ENCODE data around the gene UBE2E2. TPM values are rescaled to one million over a fixed set of nuclear protein-coding genes. Genes with fewer than 3 reads are reported as not detected.
A peak's percentile ranks its signal among the peaks of the same experiment; 100 is the strongest.

The UBE2E2 gene
- total RNA-seq, 1 experiment from 2014 or later = 45.0 TPM

GRCh38 chr3:23549148-23549910, 346.2 kb downstream of the UBE2E2 start:
- H3K4me3 ChIP-seq = no peak overlapping the region
- DNase-seq (ENCODE audit: low read depth in 1 of 2, low spot score in 2 of 2) = no peak
- no peaks in the 10 kb centered on the region for H3K27me3 ChIP-seq (replicated peaks)

DNA sequence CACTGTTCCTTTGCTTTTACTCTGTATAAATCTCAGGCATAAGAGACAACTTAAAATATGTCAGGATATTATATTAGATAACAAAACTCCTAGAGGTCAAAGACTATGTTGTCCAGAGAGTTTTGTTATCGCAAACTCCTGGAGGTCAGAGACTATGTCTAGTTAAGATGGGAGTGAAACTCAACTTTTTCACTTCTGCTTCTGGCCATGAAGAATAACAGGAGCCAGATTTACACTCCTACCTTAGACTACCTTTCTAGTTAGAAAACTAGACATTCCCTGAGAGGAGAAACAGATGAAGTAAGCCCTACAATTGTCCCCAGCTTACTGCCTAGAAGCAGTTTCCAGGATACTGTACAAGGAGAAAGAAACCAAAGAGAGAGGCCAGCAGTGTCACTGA, 347.3 kb downstream of the UBE2E2 start:
- DNase-seq (ENCODE audit: low read depth in 1 of 2, low spot score in 2 of 2) = no peak
- peaks cover 26% of the 10 kb centered on the region for H3K4me1 ChIP-seq (replicated peaks)
- H3K27ac ChIP-seq = no peak overlapping the region

More at GRCh38 chr3:23549148-23549910, 346.2 kb downstream of the UBE2E2 start:
- Histone ChIP-seq H3K36me3 (0 out of 2 replicates have a peak, but pooled peaks cover 3% of the 10 kb centered on the region), H3K9me3 (replicated peaks) (no peaks in the 10 kb centered on the region), H3K27ac (no peak overlapping the region), H3K4me1 (replicated peaks) (peaks cover 30% of the 10 kb centered on the region)

DNA sequence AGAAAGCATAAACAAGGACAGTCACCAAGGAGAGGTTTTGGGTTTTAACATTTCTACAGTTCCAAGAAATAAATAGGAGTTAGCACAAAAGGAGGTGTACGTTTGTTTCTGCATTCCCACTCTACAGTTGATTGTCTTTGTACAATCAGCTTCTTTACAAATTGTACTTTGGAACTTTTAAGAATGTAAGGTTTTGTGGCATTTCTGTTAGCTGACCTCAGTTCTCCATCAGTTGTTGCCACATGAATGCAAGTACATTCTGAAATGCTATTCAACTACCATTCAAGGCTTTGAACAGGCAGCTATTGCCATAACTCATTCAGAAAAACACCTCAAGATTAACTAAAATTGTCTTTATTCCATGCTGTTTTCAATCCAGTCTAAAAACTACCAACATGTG, 349.4 kb downstream of the UBE2E2 start:
- Histone ChIP-seq H3K36me3 (0 out of 2 replicates have a peak, but pooled peaks cover 3% of the 10 kb centered on the region), H3K9me3 (replicated peaks) (no peaks in the 10 kb centered on the region), H3K27me3 (replicated peaks) (no peaks in the 10 kb centered on the region), H3K4me3 (no peak overlapping the region), H3K27ac (no peak overlapping the region), H3K4me1 (replicated peaks) (peaks cover 14% of the 10 kb centered on the region)
- no peak for DNase-seq (ENCODE audit: low read depth in 1 of 2, low spot score in 2 of 2)

More for the DNA sequence above, 347.3 kb downstream of the UBE2E2 start:
- no peak overlapping the region for H3K4me3 ChIP-seq
- 0 out of 2 replicates have a peak, but pooled peaks cover 3% of the 10 kb centered on the region for H3K36me3 ChIP-seq
- H3K27me3 ChIP-seq (replicated peaks) = no peaks in the 10 kb centered on the region
- no peaks in the 10 kb centered on the region for H3K9me3 ChIP-seq (replicated peaks)

GRCh38 chr3:23553353-23553752, 350.2 kb downstream of the UBE2E2 start:
- Histone ChIP-seq H3K27ac (no peak overlapping the region), H3K36me3 (0 out of 2 replicates have a peak, but pooled peaks cover 3% of the 10 kb centered on the region), H3K9me3 (replicated peaks) (no peaks in the 10 kb centered on the region), H3K27me3 (replicated peaks) (no peaks in the 10 kb centered on the region), H3K4me3 (no peak overlapping the region), H3K4me1 (replicated peaks) (peaks cover 12% of the 10 kb centered on the region)
- DNase-seq (ENCODE audit: low read depth in 1 of 2, low spot score in 2 of 2) = no peak

- DNase-seq (ENCODE audit: low read depth in 1 of 2, low spot score in 2 of 2) = peak in 1 of 2 experiments; percentile 61
- H3K36me3 ChIP-seq = no peaks in the 10 kb centered on the region
- H3K4me3 ChIP-seq = no peak overlapping the region
- H3K9me3 ChIP-seq (replicated peaks) = no peaks in the 10 kb centered on the region
- no peaks in the 10 kb centered on the region for H3K27me3 ChIP-seq (replicated peaks)
- H3K4me1 ChIP-seq (replicated peaks) = peaks cover 27% of the 10 kb centered on the region
- no peak overlapping the region for H3K27ac ChIP-seq
These were observed 362.1 kb downstream of the UBE2E2 start for GRCh38 chr3:23565041-23565775.

- Histone ChIP-seq H3K27ac (no peak overlapping the region), H3K27me3 (replicated peaks) (no peaks in the 10 kb centered on the region), H3K9me3 (replicated peaks) (no peaks in the 10 kb centered on the region), H3K4me3 (no peak overlapping the region), H3K4me1 (replicated peaks) (peaks cover 27% of the 10 kb centered on the region), H3K36me3 (no peaks in the 10 kb centered on the region)
- no peak for DNase-seq (ENCODE audit: low read depth in 1 of 2, low spot score in 2 of 2)
These were observed 363.4 kb downstream of the UBE2E2 start for GRCh38 chr3:23566499-23566898.

DNA sequence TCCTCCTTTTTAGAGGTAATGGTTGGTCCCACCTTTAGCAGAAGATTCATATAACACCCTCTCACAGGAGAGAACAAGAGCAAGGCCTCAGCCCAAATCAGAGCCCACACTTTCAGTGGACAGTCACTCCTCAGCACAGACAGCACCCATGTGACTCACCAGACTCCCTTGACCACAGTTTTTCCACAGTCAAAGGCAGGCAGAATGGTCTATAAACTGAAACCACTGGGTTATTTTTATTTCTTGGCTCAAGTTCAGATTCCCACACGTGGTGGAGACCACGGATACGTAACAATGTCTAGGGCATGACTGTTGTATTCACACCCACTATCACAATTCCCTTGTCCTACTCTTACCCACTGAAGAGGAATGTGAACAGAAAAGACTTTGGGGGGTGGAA, 364.8 kb downstream of the UBE2E2 start:
- H3K27ac ChIP-seq = peak overlapping the region; percentile 52; the same call in 1 of the 2 replicates

DNA sequence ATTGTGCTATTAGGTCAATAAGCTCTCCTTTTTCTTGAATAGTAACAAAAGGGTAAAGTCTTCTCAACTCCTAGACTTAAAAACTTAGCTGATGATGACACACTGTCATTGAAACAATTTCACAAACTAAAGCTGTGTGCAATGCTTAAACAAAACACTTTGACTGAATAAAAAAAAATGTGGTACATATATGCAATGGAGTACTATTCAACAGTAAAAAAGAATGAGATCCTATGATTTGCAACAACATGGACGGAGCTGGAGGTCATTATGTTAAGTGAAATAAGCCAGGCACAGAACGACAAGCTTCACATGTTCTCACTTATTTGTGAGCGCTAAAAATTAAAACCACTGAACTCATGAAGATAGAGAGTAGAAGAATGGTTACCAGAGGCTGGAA, 370.7 kb downstream of the UBE2E2 start:
- Histone ChIP-seq H3K4me3 (no peak overlapping the region), H3K4me1 (replicated peaks) (no peaks in the 10 kb centered on the region), H3K27me3 (replicated peaks) (no peaks in the 10 kb centered on the region), H3K27ac (no peak overlapping the region), H3K9me3 (replicated peaks) (no peaks in the 10 kb centered on the region), H3K36me3 (no peaks in the 10 kb centered on the region)
- DNase-seq (ENCODE audit: low read depth in 1 of 2, low spot score in 2 of 2) = no peak

More for the DNA sequence above, 364.8 kb downstream of the UBE2E2 start:
- Histone ChIP-seq H3K9me3 (replicated peaks) (no peaks in the 10 kb centered on the region), H3K36me3 (no peaks in the 10 kb centered on the region), H3K4me3 (no peak overlapping the region), H3K27me3 (replicated peaks) (no peaks in the 10 kb centered on the region), H3K4me1 (replicated peaks) (peaks cover 27% of the 10 kb centered on the region)
- DNase-seq (ENCODE audit: low read depth in 1 of 2, low spot score in 2 of 2) = peak; percentile 81 to 87

GRCh38 chr3:23574822-23575315, 371.7 kb downstream of the UBE2E2 start:
- no peak for DNase-seq (ENCODE audit: low read depth in 1 of 2, low spot score in 2 of 2)
- no peaks in the 10 kb centered on the region for H3K9me3 ChIP-seq (replicated peaks)
- peaks cover 1% of the 10 kb centered on the region; the same call in 1 of the 2 replicates for H3K4me1 ChIP-seq (replicated peaks)
- no peaks in the 10 kb centered on the region for H3K27me3 ChIP-seq (replicated peaks)
- H3K4me3 ChIP-seq = no peak overlapping the region
- no peaks in the 10 kb centered on the region for H3K36me3 ChIP-seq
- no peak overlapping the region for H3K27ac ChIP-seq

DNA sequence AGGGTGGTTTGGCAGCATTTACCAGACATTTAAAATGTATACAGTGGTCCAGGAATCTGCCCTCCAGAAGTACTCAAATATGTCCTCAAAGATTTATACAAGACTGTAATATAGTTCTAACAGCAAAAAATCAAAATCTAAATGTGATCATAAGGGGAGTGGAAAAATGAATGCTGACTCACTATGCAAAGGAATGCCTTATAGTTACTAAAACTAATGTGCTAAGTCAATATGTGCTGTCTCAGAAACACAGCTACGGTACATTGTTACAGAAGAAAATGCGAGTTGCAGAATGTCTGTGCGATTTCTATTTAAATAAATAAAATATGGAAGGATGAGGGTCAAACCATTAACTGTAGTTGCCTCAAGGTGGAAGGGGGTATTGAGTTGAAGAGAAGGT, 372.6 kb downstream of the UBE2E2 start:
- Histone ChIP-seq H3K4me3 (no peak overlapping the region), H3K9me3 (replicated peaks) (no peaks in the 10 kb centered on the region), H3K27ac (no peak overlapping the region), H3K36me3 (no peaks in the 10 kb centered on the region), H3K27me3 (replicated peaks) (no peaks in the 10 kb centered on the region), H3K4me1 (replicated peaks) (peaks cover 9% of the 10 kb centered on the region)
- DNase-seq (ENCODE audit: low read depth in 1 of 2, low spot score in 2 of 2) = no peak

DNA sequence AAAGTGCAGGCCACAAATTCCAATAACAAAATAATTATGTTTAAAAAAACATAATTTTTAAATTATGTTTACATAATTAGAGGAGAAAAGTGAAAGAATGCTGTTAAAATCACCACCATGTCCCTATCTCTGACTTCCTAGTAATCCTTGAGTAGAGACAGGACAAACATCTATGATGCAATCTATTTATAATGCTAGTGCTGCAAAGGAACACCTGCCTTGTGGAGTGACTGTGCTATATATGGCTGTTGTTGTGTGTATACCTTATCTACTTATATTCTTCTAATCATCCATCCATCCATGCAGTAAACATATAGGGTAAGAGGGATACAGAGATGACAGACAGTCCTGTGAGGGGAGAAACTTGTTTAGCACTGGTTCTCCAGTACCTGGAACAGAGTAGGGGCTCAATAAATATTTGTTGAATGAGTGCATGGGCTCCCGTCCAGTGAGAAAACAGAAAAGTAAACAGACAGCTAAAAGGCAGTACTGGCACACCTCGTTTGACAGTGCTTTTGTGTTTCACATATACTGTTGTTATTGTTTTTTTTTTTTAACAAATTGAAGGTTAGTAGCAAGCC, 373.3 kb downstream of the UBE2E2 start:
- peaks cover 9% of the 10 kb centered on the region for H3K4me1 ChIP-seq (replicated peaks)
- H3K4me3 ChIP-seq = no peak overlapping the region
- DNase-seq (ENCODE audit: low read depth in 1 of 2, low spot score in 2 of 2) = no peak
- H3K27ac ChIP-seq = no peak overlapping the region
- H3K9me3 ChIP-seq (replicated peaks) = no peaks in the 10 kb centered on the region
- no peaks in the 10 kb centered on the region for H3K36me3 ChIP-seq
- H3K27me3 ChIP-seq (replicated peaks) = no peaks in the 10 kb centered on the region

- no peaks in the 10 kb centered on the region for H3K27me3 ChIP-seq (replicated peaks)
- H3K4me1 ChIP-seq (replicated peaks) = peaks cover 9% of the 10 kb centered on the region
- DNase-seq (ENCODE audit: low read depth in 1 of 2, low spot score in 2 of 2) = no peak
- H3K36me3 ChIP-seq = no peaks in the 10 kb centered on the region
- no peak overlapping the region for H3K27ac ChIP-seq
- no peaks in the 10 kb centered on the region for H3K9me3 ChIP-seq (replicated peaks)
- H3K4me3 ChIP-seq = no peak overlapping the region
These were observed 377.1 kb downstream of the UBE2E2 start for GRCh38 chr3:23580096-23580713.

DNA sequence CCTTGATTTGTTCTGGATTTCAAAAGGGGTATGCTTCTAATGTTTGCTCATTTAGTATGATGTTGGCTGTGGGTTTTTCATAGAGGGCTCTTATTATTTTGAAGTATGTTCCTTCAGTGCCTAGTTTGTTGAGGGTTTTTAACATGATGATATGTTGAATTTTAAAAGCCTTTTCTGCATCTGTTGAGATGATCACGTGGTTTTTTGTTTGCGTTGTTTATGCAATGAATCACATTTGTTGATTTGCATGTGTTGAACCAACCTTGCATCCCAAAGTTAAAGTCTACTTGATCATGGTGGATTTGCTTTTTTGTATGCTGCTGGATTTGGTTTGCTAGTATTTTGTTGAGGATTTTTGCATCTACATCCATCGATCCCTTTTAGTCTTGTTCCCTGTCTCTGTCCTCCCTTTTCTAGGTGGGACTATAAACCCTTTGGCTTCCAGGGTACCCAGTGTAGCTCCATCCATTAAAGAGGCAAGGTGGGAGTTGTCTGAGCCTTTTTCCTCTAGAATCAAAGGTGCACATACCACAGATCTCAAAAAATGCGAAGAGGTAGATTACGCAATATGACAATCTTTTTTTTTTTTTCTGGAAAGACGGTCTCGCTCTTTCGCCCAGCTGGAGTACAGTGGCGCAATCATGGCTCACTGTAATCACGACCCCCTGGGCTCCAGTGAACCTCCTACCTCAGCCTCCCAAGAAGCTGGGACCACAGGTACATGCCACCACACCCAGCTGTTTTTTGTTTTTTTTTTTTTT, 381.0 kb downstream of the UBE2E2 start:
- Histone ChIP-seq H3K27ac (no peak overlapping the region), H3K27me3 (replicated peaks) (no peaks in the 10 kb centered on the region), H3K36me3 (no peaks in the 10 kb centered on the region), H3K4me3 (no peak overlapping the region), H3K9me3 (replicated peaks) (no peaks in the 10 kb centered on the region), H3K4me1 (replicated peaks) (peaks cover 9% of the 10 kb centered on the region)
- DNase-seq (ENCODE audit: low read depth in 1 of 2, low spot score in 2 of 2) = no peak
